Measurements from ENCODE around the gene NCOR2. TPM values are rescaled to one million over a fixed set of nuclear protein-coding genes. Genes with fewer than 3 reads are reported as not detected.
A peak's percentile ranks its signal among the peaks of the same experiment; 100 is the strongest.

The NCOR2 gene
- total RNA-seq, 1 experiment from 2014 or later, result 52.2 TPM

GRCh38 chr12:124530637-124531263, 36.7 kb downstream of the NCOR2 start:
- DNase-seq, result peak in 1 of 2 experiments; percentile 37
- H3K9me3 ChIP-seq (replicated peaks), result no peaks in the 10 kb centered on the region
- no peak overlapping the region for H3K4me3 ChIP-seq
- peaks cover 3% of the 10 kb centered on the region for H3K36me3 ChIP-seq
- peak overlapping the region; percentile 51 for H3K27ac ChIP-seq
- H3K4me1 ChIP-seq, result peaks cover 49% of the 10 kb centered on the region
- no peaks in the 10 kb centered on the region for H3K27me3 ChIP-seq

DNA sequence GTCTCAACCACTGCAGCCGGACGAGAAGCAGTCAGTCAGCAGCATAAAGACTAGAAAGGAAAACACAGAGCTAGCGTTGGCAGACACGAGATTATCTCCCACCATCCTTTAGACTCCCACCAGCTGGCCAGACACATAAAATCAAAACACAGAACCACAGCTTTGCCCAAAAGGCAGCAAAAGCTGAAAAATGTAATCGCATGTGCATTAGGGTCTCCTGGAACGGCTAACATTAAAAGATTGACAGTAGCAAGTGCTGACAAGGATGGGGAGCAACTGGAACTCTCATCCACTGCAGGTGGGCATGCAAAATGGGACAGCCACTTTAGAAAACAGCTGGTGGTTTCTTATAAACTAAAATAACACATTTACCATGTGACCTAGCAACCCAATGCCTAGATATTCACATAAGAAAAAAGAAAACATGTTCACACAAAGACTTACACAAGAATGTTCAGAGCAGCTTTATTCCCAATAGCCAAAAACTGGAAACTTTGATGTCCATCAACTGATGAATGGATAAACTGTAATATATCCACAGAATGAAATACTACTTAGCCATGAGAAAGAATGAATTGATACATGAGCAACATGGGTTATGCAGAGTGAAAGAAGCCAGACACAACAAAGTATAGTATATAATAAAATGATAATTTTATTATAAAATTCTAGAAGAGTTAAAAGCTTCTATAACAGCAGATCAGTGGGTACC, 37.7 kb downstream of the NCOR2 start:
- Histone ChIP-seq H3K4me3 (no peak overlapping the region), H3K27ac (peak overlapping the region; percentile 51), H3K27me3 (no peaks in the 10 kb centered on the region), H3K4me1 (peaks cover 53% of the 10 kb centered on the region), H3K36me3 (peaks cover 3% of the 10 kb centered on the region), H3K9me3 (replicated peaks) (no peaks in the 10 kb centered on the region)
- DNase-seq, result peak; percentile 89 to 96

DNA sequence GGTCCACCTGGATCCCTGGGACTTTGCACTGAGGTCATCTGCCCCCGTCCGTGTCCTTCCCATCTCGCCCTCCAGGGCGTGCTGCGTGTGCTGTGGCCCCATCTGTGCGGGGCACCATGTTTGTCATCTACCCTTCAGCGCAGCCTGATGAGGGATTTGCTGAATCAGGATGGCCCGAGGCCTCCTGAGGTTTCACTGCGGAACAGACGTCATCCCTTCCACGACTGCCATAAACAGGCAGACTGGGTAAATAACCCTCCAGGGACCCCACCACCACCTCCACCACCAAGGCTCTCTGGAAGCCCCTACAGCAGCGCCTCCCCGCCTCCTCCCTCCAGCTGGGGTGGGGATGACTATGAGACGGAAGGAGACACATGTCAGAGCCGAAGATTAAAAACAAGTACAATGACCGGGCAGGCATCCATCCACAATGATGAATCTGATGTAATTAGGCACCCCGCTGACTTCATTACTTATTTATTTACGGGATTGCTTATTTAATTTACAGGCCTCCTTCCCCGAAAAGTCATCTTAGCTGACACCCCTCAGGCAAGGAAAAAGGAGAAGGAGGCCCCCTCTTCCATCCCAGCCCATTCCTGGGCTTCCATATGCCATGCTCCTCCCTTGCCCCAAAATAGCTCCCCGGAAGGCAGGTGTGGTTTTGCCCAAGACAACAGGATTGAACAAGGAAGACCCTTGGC, 39.4 kb downstream of the NCOR2 start:
- H3K4me3 ChIP-seq, result no peak overlapping the region
- H3K27ac ChIP-seq, result peak overlapping the region; percentile 36
- H3K9me3 ChIP-seq (replicated peaks), result no peaks in the 10 kb centered on the region
- peak; percentile 86 to 88 for DNase-seq
- H3K27me3 ChIP-seq, result no peaks in the 10 kb centered on the region
- peaks cover 56% of the 10 kb centered on the region for H3K4me1 ChIP-seq
- no peaks in the 10 kb centered on the region for H3K36me3 ChIP-seq

DNA sequence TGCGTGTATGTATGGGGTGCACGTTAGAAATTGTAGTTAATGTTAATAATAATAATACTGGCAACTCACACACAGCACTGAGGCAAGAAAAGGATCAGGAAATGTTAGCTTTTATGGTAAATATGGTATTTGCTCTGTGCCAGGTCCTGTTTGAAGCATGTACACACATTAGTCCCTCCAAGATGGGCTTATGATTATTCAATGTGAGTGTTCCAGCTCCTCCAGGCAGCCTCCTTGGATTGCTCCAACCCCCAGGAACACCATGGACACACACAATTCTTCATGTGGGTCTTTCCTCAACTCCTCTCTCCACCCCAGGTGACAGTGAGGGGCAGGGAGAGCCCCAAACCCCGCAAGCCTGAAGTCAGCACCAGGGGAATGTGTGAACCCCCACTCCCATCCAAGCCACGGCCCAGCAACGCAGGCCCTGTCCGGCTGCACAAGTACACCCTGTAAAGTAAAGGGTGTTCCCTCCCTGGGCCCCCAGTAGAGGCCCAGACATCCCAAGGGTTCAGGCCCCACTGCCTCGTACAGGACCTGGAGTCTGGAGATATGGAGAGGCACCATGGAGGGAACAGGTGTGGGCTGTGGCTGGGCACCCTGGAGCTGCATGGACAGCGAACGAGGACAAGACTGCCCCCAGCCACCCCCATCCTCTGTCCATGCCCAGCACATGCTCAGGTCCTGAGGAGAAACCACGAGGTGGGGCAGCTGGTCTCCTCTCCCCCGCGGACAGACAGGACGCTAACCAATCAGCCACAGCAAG, 41.3 kb downstream of the NCOR2 start:
- H3K9me3 ChIP-seq (replicated peaks), result no peaks in the 10 kb centered on the region
- no peaks in the 10 kb centered on the region for H3K27me3 ChIP-seq
- no peak overlapping the region for H3K27ac ChIP-seq
- no peaks in the 10 kb centered on the region for H3K36me3 ChIP-seq
- H3K4me3 ChIP-seq, result no peak overlapping the region
- H3K4me1 ChIP-seq, result peaks cover 50% of the 10 kb centered on the region
- peak in 1 of 2 experiments; percentile 46 for DNase-seq

DNA sequence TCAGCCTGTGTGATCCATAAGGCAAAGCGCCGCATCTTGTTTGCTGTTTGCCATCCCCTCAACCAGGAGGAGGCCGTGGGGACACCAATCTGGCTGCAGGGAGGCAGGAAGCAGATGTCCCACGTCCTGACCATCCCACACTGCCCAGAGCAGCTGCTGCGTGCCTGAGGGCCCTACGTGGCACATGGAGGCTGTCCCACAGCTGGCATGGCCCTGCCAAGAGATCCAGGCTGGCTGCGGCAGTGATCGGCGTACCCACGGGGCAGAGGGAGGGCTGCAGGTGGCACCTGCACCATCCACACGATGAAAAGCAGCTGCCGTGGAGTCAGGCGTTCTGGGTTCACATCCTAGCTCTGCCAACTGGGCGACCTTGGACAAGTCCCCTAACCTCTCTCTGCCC, 42.0 kb downstream of the NCOR2 start:
- Histone ChIP-seq H3K27me3 (no peaks in the 10 kb centered on the region), H3K9me3 (replicated peaks) (no peaks in the 10 kb centered on the region), H3K4me3 (no peak overlapping the region), H3K4me1 (peaks cover 43% of the 10 kb centered on the region), H3K36me3 (no peaks in the 10 kb centered on the region), H3K27ac (no peak overlapping the region)
- no peak for DNase-seq

- no peak overlapping the region for H3K27ac ChIP-seq
These were observed 43.0 kb downstream of the NCOR2 start for GRCh38 chr12:124524231-124524925.

GRCh38 chr12:124523071-124523470, 44.3 kb downstream of the NCOR2 start:
- DNase-seq, result no peak
- no peaks in the 10 kb centered on the region for H3K27me3 ChIP-seq
- no peaks in the 10 kb centered on the region for H3K36me3 ChIP-seq
- peaks cover 37% of the 10 kb centered on the region for H3K4me1 ChIP-seq
- no peak overlapping the region for H3K4me3 ChIP-seq
- H3K9me3 ChIP-seq (replicated peaks), result no peaks in the 10 kb centered on the region
- no peak overlapping the region for H3K27ac ChIP-seq

More at GRCh38 chr12:124524231-124524925, 43.0 kb downstream of the NCOR2 start:
- Histone ChIP-seq H3K4me1 (peaks cover 44% of the 10 kb centered on the region), H3K4me3 (no peak overlapping the region), H3K9me3 (replicated peaks) (no peaks in the 10 kb centered on the region), H3K36me3 (no peaks in the 10 kb centered on the region), H3K27me3 (no peaks in the 10 kb centered on the region)
- no peak for DNase-seq

DNA sequence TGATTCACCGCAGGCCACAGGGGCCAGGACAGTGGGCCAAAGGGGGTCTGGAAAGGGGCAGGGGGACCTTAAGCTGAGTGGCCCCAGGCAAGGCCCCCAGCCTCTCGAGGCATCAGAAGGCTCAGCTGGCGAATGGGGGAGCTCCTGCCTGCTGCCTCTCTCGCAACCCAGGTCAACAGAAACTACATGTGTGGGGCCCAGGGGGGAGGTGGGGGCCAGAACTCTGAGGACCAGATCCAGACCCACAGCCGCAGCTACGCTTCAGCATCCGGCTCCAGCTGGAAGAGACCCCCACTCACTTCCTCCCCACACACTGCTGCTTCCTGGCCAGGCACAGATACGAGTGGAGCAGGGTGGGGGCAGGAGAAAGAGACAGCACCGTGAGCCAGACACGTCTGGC, 46.5 kb downstream of the NCOR2 start:
- no peak overlapping the region for H3K4me3 ChIP-seq
- H3K4me1 ChIP-seq, result peaks cover 32% of the 10 kb centered on the region
- DNase-seq, result no peak
- no peaks in the 10 kb centered on the region for H3K36me3 ChIP-seq
- H3K9me3 ChIP-seq (replicated peaks), result no peaks in the 10 kb centered on the region
- H3K27me3 ChIP-seq, result no peaks in the 10 kb centered on the region
- H3K27ac ChIP-seq, result no peak overlapping the region

GRCh38 chr12:124520265-124520701, 47.1 kb downstream of the NCOR2 start:
- no peaks in the 10 kb centered on the region for H3K9me3 ChIP-seq (replicated peaks)
- peaks cover 28% of the 10 kb centered on the region for H3K4me1 ChIP-seq
- no peak overlapping the region for H3K4me3 ChIP-seq
- peaks cover 3% of the 10 kb centered on the region; the same call in 1 of the 2 replicates for H3K36me3 ChIP-seq
- no peak overlapping the region for H3K27ac ChIP-seq
- DNase-seq, result no peak
- H3K27me3 ChIP-seq, result no peaks in the 10 kb centered on the region

- H3K4me1 ChIP-seq, result peaks cover 28% of the 10 kb centered on the region
These were observed 47.7 kb downstream of the NCOR2 start for GRCh38 chr12:124519746-124520145.

DNA sequence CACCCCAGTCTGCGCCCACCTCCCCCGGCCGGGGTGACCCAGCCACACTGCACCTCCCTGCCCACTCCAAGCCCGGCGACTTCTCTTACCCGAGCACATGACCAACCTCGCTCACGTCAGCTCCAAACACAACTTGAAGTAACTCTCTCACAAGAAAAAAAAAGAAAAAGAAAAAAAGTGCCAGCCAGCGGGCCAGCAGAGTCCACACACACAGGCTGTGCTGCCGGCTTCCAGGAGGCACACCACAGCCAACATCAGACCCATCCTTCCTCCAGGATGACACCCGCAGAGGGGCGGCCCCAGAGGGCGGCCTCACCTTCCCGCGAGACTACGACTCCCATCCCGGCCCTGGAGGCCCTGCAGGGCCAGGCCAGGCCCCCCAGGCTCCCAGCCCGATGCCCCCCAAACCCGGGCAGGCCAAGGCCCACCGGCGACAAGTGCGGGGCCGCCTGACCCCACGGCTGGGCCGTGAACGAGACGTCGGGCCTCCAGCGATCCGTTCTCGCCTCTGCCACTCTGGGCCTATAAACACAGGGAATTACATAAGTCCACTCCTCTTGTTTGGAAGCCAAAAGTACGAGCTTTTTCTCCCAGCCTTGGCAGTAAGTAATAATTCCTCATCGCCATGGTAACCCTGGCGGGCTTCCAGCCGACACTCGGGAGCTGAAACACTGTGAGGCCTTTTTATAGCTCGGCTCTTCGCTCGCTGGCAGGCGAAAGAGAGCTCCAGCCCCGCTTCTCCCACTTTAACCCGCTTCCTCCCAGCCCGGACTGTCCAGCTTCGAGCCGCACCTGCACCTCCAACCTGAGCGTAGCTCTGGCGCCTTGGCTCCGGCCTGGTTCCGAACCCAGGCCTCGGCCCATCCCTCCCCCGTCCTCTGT, 49.1 kb downstream of the NCOR2 start:
- Histone ChIP-seq H3K4me3 (peak overlapping the region; percentile 62), H3K27me3 (no peaks in the 10 kb centered on the region), H3K9me3 (replicated peaks) (no peaks in the 10 kb centered on the region), H3K27ac (peak overlapping the region; percentile 67), H3K4me1 (peaks cover 39% of the 10 kb centered on the region), H3K36me3 (peaks cover 6% of the 10 kb centered on the region; the same call in 1 of the 2 replicates)
- peak; percentile 94 to 96 for DNase-seq

More at GRCh38 chr12:124519746-124520145, 47.7 kb downstream of the NCOR2 start:
- no peak overlapping the region for H3K4me3 ChIP-seq
- H3K27me3 ChIP-seq, result no peaks in the 10 kb centered on the region
- H3K9me3 ChIP-seq (replicated peaks), result no peaks in the 10 kb centered on the region
- DNase-seq, result peak in 1 of 2 experiments; percentile 42
- H3K27ac ChIP-seq, result peak overlapping the region; percentile 67
- H3K36me3 ChIP-seq, result peaks cover 3% of the 10 kb centered on the region; the same call in 1 of the 2 replicates

Data from SJCRH30 (cell line).